ENCODE data around the gene USO1. TPM values are rescaled to one million over a fixed set of nuclear protein-coding genes. Genes with fewer than 3 reads are reported as not detected.

USO1 gene
- total RNA-seq, 1 experiment from 2014 or later: 33.9 TPM

GRCh38 chr4:75819121-75819520 is 94.7 kb downstream of the USO1 start:
- TF ChIP-seq EZH2 (IDR thresholded peaks at IDR 0.05; ENCODE audit: low read depth) (no peak), CTCF (conservative IDR thresholded peaks at IDR 0.05) (no peak)
- Histone ChIP-seq H3F3A (ENCODE audit: insufficient read depth, low read depth) (0 out of 2 replicates have a peak, but pooled peaks cover 4% of the 10 kb centered on the region), H3K9me2 (ENCODE audit: insufficient read depth) (no peaks in the 10 kb centered on the region), H3K9me3 (ENCODE audit: insufficient read depth, low read depth) (no peaks in the 10 kb centered on the region), H2AFZ (no peak overlapping the region), H3K36me3 (ENCODE audit: low read depth) (no peaks in the 10 kb centered on the region), H3K79me2 (ENCODE audit: low read depth) (no peaks in the 10 kb centered on the region), H3K4me2 (no peak overlapping the region), H3K27me3 (ENCODE audit: insufficient read depth, low read depth) (no peaks in the 10 kb centered on the region), H3K27ac (no peak overlapping the region), H3K4me1 (replicated peaks; ENCODE audit: insufficient read depth) (no peaks in the 10 kb centered on the region), H3K4me3 (no peak overlapping the region), H4K20me1 (ENCODE audit: insufficient read depth) (no peaks in the 10 kb centered on the region)
- intact Hi-C loops (cut with micrococcal nuclease; ENCODE audit: unreplicated experiment): no loop called here
- CTCF ChIA-PET: no interaction called here
- no peak for DNase-seq
- BruUV-seq (replicated peaks): no TSS peak
- POLR2A ChIA-PET (ENCODE audit: unreplicated experiment): no interaction called here

DNA sequence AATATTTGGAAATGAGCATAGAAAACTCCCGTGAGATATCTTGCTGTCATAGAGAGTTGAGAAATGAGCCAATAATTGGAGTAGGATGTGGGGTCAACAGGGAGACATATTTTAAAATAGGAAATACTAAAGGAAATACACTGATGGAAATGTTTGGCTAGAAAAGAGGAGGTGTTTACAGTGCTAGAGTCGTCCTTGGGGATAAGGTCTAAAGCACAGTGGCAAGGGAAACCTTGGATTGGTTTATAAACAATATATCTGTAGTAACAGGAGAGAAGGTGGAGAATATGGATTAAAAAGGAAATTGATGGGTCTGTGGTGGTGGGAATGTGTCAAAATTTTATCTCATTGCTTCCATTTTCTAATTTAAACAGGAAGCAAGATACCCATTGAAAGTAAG is 95.8 kb downstream of the USO1 start:
- Histone ChIP-seq H3K4me2 (no peak overlapping the region), H3K4me1 (replicated peaks; ENCODE audit: insufficient read depth) (no peaks in the 10 kb centered on the region), H3K9me3 (ENCODE audit: insufficient read depth, low read depth) (no peaks in the 10 kb centered on the region), H2AFZ (no peak overlapping the region), H3F3A (ENCODE audit: insufficient read depth, low read depth) (0 out of 2 replicates have a peak, but pooled peaks cover 4% of the 10 kb centered on the region), H3K79me2 (ENCODE audit: low read depth) (no peaks in the 10 kb centered on the region), H3K36me3 (ENCODE audit: low read depth) (no peaks in the 10 kb centered on the region), H3K4me3 (no peak overlapping the region), H3K27ac (no peak overlapping the region), H3K27me3 (ENCODE audit: insufficient read depth, low read depth) (no peaks in the 10 kb centered on the region), H4K20me1 (ENCODE audit: insufficient read depth) (no peaks in the 10 kb centered on the region), H3K9me2 (ENCODE audit: insufficient read depth) (no peaks in the 10 kb centered on the region)
- intact Hi-C loops (cut with micrococcal nuclease; ENCODE audit: unreplicated experiment): no loop called here
- ChIA-PET POLR2A (ENCODE audit: unreplicated experiment) (no interaction called here), CTCF (no interaction called here)
- BruUV-seq (replicated peaks): no TSS peak
- no peak for DNase-seq
- TF ChIP-seq EZH2 (IDR thresholded peaks at IDR 0.05; ENCODE audit: low read depth) (no peak), CTCF (conservative IDR thresholded peaks at IDR 0.05) (no peak)

GRCh38 chr4:75820676-75821075 is 96.3 kb downstream of the USO1 start:
- no peaks in the 10 kb centered on the region for H3K9me2 ChIP-seq (ENCODE audit: insufficient read depth)
- H3K27ac ChIP-seq: no peak overlapping the region
- TF ChIP-seq CTCF (conservative IDR thresholded peaks at IDR 0.05) (no peak), EZH2 (IDR thresholded peaks at IDR 0.05; ENCODE audit: low read depth) (no peak)
- H3K4me2 ChIP-seq: no peak overlapping the region
- ChIA-PET CTCF (no interaction called here), POLR2A (ENCODE audit: unreplicated experiment) (no interaction called here)
- H3K4me1 ChIP-seq (replicated peaks; ENCODE audit: insufficient read depth): no peaks in the 10 kb centered on the region
- no peaks in the 10 kb centered on the region for H3K36me3 ChIP-seq (ENCODE audit: low read depth)
- no TSS peak for BruUV-seq (replicated peaks)
- H3F3A ChIP-seq (ENCODE audit: insufficient read depth, low read depth): 0 out of 2 replicates have a peak, but pooled peaks cover 4% of the 10 kb centered on the region
- H2AFZ ChIP-seq: no peak overlapping the region
- no peak for DNase-seq
- no peak overlapping the region for H3K4me3 ChIP-seq
- H4K20me1 ChIP-seq (ENCODE audit: insufficient read depth): no peaks in the 10 kb centered on the region
- H3K79me2 ChIP-seq (ENCODE audit: low read depth): no peaks in the 10 kb centered on the region
- no peaks in the 10 kb centered on the region for H3K9me3 ChIP-seq (ENCODE audit: insufficient read depth, low read depth)
- no peaks in the 10 kb centered on the region for H3K27me3 ChIP-seq (ENCODE audit: insufficient read depth, low read depth)
- intact Hi-C loops (cut with micrococcal nuclease; ENCODE audit: unreplicated experiment): no loop called here

Data from PC-9 (cell line).